Measurements from ENCODE around the gene USP11. TPM values are rescaled to one million over a fixed set of nuclear protein-coding genes. Genes with fewer than 3 reads are reported as not detected.

Gene USP11
- total and polyA plus RNA-seq, 2 donors from 2014 or later: 30.9 to 91.6 TPM

GRCh38 chrX:47233333-47234113, 714 bp downstream of the USP11 start:
- DNase-seq: peak; percentile 95 to 98 (median 96)
- peaks cover 0 to 4% (median 4%) of the 10 kb centered on the region in 3 donors for H3K4me1 ChIP-seq (ENCODE audit: control insufficient read depth in 2 of 3, insufficient read depth in 2 of 3, low read depth in 1 of 3, low read length in 3 of 3)
- H3K9me3 ChIP-seq (ENCODE audit: control insufficient read depth in 2 of 3, insufficient read depth in 1 of 3, low read length in 3 of 3): no peaks in the 10 kb centered on the region
- TF ChIP-seq, protein P1, sequence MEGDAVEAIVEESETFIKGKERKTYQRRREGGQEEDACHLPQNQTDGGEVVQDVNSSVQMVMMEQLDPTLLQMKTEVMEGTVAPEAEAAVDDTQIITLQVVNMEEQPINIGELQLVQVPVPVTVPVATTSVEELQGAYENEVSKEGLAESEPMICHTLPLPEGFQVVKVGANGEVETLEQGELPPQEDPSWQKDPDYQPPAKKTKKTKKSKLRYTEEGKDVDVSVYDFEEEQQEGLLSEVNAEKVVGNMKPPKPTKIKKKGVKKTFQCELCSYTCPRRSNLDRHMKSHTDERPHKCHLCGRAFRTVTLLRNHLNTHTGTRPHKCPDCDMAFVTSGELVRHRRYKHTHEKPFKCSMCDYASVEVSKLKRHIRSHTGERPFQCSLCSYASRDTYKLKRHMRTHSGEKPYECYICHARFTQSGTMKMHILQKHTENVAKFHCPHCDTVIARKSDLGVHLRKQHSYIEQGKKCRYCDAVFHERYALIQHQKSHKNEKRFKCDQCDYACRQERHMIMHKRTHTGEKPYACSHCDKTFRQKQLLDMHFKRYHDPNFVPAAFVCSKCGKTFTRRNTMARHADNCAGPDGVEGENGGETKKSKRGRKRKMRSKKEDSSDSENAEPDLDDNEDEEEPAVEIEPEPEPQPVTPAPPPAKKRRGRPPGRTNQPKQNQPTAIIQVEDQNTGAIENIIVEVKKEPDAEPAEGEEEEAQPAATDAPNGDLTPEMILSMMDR (IDR thresholded peaks at IDR 0.05; ENCODE audit: borderline replicate concordance, extremely low read depth, insufficient read depth): no peak
- peaks cover 0 to 4% (median 0%) of the 10 kb centered on the region in 3 donors for H3K36me3 ChIP-seq (ENCODE audit: control insufficient read depth in 2 of 3, insufficient read depth in 3 of 3, low read length in 3 of 3)
- intact Hi-C loops (cut with DNase I): no loop called here
- peak overlapping the region; percentile 79 to 85 (median 80) for H3K4me3 ChIP-seq (ENCODE audit: low read length in 3 of 3)
- peak overlapping the region; percentile 98 to 99 for H3K27ac ChIP-seq (ENCODE audit: low read depth in 2 of 2, low read length in 2 of 2)
- peak; percentile 79 for FAIRE-seq
- peaks cover 11% of the 10 kb centered on the region for H3K27me3 ChIP-seq (ENCODE audit: control insufficient read depth, insufficient read depth, low read length)
- H3K9ac ChIP-seq (ENCODE audit: low read length in 3 of 3): peak overlapping the region; percentile 76 to 90 (median 88)

DNA sequence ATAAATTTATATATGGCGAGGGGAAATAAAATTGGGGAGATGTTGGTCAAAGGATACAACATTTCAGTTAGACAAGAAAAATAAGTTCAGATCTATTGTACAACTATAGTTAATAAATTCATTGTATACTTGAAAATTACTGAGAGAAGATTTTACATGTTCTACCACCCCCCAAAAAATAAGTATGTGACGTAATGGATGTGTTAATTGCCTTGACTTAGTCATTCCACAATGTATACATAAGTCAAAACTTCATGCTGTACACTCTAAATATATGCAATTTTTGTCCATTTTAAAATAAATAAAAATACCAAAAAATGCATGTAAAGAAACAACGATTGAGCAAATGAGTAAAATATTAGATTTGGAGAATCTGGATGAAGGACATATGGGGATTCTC, 1.8 kb downstream of the USP11 start:
- peaks cover 16% of the 10 kb centered on the region for H3K27me3 ChIP-seq (ENCODE audit: control insufficient read depth, insufficient read depth, low read length)
- H3K36me3 ChIP-seq (ENCODE audit: control insufficient read depth in 2 of 3, insufficient read depth in 3 of 3, low read length in 3 of 3): peaks cover 1 to 4% (median 4%) of the 10 kb centered on the region in 3 donors
- peak overlapping the region in 2 of 3 donors; percentile 76 to 88 for H3K9ac ChIP-seq (ENCODE audit: low read length in 3 of 3)
- DNase-seq: no peak
- TF ChIP-seq, protein P1 (IDR thresholded peaks at IDR 0.05; ENCODE audit: borderline replicate concordance, extremely low read depth, insufficient read depth): no peak
- no peak overlapping the region for H3K27ac ChIP-seq (ENCODE audit: low read depth in 2 of 2, low read length in 2 of 2)
- H3K4me3 ChIP-seq (ENCODE audit: low read length in 3 of 3): peak overlapping the region; percentile 79 to 85 (median 80)
- H3K4me1 ChIP-seq (ENCODE audit: control insufficient read depth in 2 of 3, insufficient read depth in 2 of 3, low read depth in 1 of 3, low read length in 3 of 3): peaks cover 0 to 4% (median 4%) of the 10 kb centered on the region in 3 donors
- no peaks in the 10 kb centered on the region for H3K9me3 ChIP-seq (ENCODE audit: control insufficient read depth in 2 of 3, insufficient read depth in 1 of 3, low read length in 3 of 3)
- intact Hi-C loops (cut with DNase I): no loop called here
- peak; percentile 13 for FAIRE-seq

DNA sequence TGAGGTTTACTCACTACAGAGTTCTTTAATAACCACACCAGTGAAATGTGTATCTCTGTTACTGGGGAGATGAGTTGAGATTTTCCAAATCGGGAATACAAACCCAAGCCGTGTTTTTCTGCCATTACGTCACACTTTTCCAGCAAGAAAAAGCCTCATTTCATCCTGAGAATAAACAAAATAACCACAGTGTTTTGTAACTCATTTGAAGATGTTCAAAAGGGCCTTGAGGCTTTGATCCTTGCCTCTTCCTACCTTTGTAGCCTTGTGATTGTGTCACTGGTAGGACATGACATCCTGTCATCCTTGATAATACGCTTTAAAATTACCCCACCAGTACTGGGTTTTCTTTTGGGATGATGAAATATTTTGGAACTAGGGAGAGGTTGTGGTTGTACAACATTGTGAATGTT, 2.9 kb downstream of the USP11 start:
- no peaks in the 10 kb centered on the region for H3K9me3 ChIP-seq (ENCODE audit: control insufficient read depth in 2 of 3, insufficient read depth in 1 of 3, low read length in 3 of 3)
- TF ChIP-seq, protein P1 (IDR thresholded peaks at IDR 0.05; ENCODE audit: borderline replicate concordance, extremely low read depth, insufficient read depth): no peak
- H3K36me3 ChIP-seq (ENCODE audit: control insufficient read depth in 2 of 3, insufficient read depth in 3 of 3, low read length in 3 of 3): peaks cover 4 to 8% (median 7%) of the 10 kb centered on the region in 3 donors
- no peak overlapping the region for H3K4me3 ChIP-seq (ENCODE audit: low read length in 3 of 3)
- FAIRE-seq (no peak), DNase-seq (no peak)
- intact Hi-C loops (cut with DNase I): no loop called here
- H3K27ac ChIP-seq (ENCODE audit: low read depth in 2 of 2, low read length in 2 of 2): no peak overlapping the region
- peaks cover 0 to 4% (median 4%) of the 10 kb centered on the region in 3 donors for H3K4me1 ChIP-seq (ENCODE audit: control insufficient read depth in 2 of 3, insufficient read depth in 2 of 3, low read depth in 1 of 3, low read length in 3 of 3)
- H3K27me3 ChIP-seq (ENCODE audit: control insufficient read depth, insufficient read depth, low read length): peaks cover 13% of the 10 kb centered on the region
- H3K9ac ChIP-seq (ENCODE audit: low read length in 3 of 3): no peak overlapping the region
